ENCODE data around the gene PLXND1. TPM values are rescaled to one million over a fixed set of nuclear protein-coding genes. Genes with fewer than 3 reads are reported as not detected.
"Not testable (repeated sequence)": the region's sequence is repeated elsewhere in the genome, so short reads cannot be mapped to it uniquely, and the experiment has no call there.

PLXND1 gene, protein sequence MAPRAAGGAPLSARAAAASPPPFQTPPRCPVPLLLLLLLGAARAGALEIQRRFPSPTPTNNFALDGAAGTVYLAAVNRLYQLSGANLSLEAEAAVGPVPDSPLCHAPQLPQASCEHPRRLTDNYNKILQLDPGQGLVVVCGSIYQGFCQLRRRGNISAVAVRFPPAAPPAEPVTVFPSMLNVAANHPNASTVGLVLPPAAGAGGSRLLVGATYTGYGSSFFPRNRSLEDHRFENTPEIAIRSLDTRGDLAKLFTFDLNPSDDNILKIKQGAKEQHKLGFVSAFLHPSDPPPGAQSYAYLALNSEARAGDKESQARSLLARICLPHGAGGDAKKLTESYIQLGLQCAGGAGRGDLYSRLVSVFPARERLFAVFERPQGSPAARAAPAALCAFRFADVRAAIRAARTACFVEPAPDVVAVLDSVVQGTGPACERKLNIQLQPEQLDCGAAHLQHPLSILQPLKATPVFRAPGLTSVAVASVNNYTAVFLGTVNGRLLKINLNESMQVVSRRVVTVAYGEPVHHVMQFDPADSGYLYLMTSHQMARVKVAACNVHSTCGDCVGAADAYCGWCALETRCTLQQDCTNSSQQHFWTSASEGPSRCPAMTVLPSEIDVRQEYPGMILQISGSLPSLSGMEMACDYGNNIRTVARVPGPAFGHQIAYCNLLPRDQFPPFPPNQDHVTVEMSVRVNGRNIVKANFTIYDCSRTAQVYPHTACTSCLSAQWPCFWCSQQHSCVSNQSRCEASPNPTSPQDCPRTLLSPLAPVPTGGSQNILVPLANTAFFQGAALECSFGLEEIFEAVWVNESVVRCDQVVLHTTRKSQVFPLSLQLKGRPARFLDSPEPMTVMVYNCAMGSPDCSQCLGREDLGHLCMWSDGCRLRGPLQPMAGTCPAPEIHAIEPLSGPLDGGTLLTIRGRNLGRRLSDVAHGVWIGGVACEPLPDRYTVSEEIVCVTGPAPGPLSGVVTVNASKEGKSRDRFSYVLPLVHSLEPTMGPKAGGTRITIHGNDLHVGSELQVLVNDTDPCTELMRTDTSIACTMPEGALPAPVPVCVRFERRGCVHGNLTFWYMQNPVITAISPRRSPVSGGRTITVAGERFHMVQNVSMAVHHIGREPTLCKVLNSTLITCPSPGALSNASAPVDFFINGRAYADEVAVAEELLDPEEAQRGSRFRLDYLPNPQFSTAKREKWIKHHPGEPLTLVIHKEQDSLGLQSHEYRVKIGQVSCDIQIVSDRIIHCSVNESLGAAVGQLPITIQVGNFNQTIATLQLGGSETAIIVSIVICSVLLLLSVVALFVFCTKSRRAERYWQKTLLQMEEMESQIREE (N-terminal part only)
- 319 TPM for total RNA-seq

GRCh38 chr3:129606636-129607390 lies at the start of gene PLXND1:
Gene PLXND1, minus strand, starts transcription at chr3:129606676. Its CDS starts 37 bp downstream, at chr3:129606639.
- intact Hi-C loops (cut with DNase I): no loop called here
- DNase-seq (ENCODE audit: low spot score) (peak; percentile 90), ATAC-seq (peak; percentile 65)

GRCh38 chr3:129655291-129655700 lies 48.8 kb upstream of the PLXND1 start:
- intact Hi-C loops (cut with DNase I): no loop called here
- no peak for ATAC-seq

DNA sequence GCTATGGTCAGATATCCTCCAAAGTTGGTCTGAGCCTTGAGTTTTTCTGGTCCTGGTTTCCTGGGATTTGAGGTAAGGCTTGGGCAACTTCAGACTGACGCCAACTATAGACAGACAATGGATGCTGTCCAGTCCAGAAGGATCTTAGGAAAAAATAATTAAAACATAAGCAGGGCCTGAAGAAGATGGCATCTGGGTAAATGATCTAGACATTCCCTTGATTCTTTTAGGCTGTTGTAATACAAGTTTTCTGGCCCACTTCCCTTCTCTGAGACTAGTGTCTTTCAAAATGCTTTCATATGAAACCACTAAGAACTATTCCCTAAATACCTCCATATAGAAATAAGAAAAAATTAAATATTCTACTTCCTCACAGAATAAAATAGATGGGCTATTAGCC lies 47.7 kb upstream of the PLXND1 start:
- DNase-seq (ENCODE audit: low spot score) (no peak), ATAC-seq (no peak)
- intact Hi-C loops (cut with DNase I): loop anchor here (5.0 kb wide), 1 partner anchor 283 kb away; no protein-coding TSS in a partner anchor

More at GRCh38 chr3:129655291-129655700, 48.8 kb upstream of the PLXND1 start:
- DNase-seq (ENCODE audit: low spot score): no peak

DNA sequence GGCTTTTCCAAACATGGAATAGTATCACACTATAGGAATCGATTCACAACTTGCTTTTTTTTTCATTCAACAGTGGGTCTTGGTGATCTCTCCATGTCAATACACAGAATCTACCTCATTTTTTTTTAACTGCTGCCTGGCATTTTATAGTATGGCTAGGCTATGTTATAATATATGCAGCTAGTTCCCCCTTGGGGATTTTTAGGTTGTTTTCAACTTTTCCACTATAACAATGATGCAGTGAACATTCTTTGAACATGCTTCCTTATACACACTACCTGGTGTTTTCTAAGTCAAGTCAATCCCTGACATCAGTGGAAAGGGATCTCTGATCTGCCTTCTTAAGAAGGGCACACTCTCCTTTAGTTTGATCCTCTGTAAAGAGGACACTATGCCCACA lies 46.5 kb upstream of the PLXND1 start:
- ATAC-seq (no peak), DNase-seq (ENCODE audit: low spot score) (no peak)
- intact Hi-C loops (cut with DNase I): loop anchor here (5.0 kb wide), 1 partner anchor 284 kb away; no protein-coding TSS in a partner anchor

- intact Hi-C loops (cut with DNase I): loop anchor here (5.0 kb wide), 1 partner anchor 286 kb away; no protein-coding TSS in a partner anchor
- ATAC-seq: peak; percentile 46
- DNase-seq (ENCODE audit: low spot score): no peak
These were observed 45.1 kb upstream of the PLXND1 start for GRCh38 chr3:129651435-129652202.

DNA sequence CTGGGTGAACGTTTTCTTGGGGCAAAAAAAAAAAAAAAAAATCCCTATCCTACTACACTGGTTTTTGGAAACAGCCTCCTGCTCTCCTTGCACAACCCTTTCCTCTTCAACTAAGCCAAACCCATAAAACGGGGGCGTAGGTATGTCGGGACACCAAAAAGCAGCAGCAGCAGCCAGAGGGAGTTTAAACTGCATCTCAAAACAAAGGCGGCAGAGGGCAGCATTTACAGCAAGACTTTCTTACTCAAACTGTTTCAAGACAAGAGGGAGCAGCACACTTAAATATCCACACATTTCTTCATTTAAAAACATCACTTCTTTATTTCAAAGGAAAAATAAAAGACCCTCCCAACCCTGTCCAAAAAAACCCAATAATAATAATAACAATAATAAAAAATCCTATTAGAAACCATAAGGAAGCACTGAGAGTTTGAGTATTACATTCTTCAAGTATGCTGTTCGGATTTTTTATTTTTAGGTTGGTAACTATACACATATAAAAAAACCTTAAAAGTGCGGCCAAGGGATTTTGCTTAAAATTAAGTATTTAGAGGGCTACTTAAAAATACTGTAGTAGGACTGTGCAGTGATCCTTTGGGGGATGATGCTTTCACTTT lies 43.9 kb upstream of the PLXND1 start:
- ATAC-seq: peak; percentile 75
- intact Hi-C loops (cut with DNase I): loop anchor here (5.0 kb wide), 1 partner anchor 287 kb away; no protein-coding TSS in a partner anchor
- peak; percentile 82 for DNase-seq (ENCODE audit: low spot score)

DNA sequence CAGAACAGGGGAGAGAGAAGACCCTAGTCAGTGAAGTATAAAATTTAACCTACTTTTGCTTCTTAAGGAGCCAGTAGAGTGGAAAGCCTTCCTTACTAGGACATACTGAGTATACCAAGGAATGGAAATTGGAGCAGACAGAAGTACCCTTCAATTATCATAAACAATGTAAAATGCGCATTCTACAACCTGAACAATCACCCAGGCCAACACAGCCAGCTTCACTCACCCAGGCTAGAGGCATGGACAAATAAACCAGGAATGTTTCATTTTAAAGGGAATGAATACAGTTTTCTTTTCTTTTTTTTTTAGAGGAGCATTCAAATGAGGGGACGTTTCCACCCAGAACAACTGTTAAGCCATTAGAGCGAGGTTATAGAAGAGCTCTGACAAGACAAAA lies 41.9 kb upstream of the PLXND1 start:
- no peak for DNase-seq (ENCODE audit: low spot score)
- ATAC-seq: no peak
- intact Hi-C loops (cut with DNase I): loop anchor here (5.0 kb wide), 1 partner anchor 179 kb away; no protein-coding TSS in a partner anchor

- intact Hi-C loops (cut with DNase I): loop anchor here (5.0 kb wide), 1 partner anchor 182 kb away; no protein-coding TSS in a partner anchor
- no peak for ATAC-seq
- no peak for DNase-seq (ENCODE audit: low spot score)
These were observed 38.8 kb upstream of the PLXND1 start for GRCh38 chr3:129645286-129645685.

GRCh38 chr3:129644836-129645235 lies 38.4 kb upstream of the PLXND1 start:
- DNase-seq (ENCODE audit: low spot score): no peak
- intact Hi-C loops (cut with DNase I): loop anchor here (5.0 kb wide), 1 partner anchor 182 kb away; no protein-coding TSS in a partner anchor
- no peak for ATAC-seq

DNA sequence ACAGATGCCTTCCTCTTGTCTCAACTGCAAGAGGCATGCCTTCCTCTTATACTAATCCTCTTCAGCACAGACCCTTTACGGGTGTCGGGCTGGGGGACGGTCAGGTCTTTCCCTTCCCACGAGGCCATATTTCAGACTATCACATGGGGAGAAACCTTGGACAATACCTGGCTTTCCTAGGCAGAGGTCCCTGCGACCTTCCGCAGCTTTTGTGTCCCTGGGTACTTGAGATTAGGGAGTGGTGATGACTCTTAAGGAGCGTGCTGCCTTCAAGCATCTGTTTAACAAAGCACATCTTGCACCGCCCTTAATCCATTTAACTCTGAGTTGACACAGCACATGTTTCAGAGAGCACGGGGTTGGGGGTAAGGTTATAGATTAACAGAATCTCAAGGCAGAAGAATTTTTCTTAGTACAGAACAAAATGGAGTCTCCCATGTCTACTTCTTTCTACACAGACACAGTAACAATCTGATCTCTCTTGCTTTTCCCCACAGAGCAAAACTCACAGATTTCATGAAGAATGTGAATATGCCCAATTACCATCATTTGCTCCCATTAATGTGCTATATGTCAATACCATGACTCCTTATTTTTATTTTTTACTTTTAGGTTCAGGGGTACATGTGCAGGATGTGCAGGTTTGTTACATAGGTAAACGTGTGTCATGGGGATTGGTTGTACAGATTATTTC lies 35.2 kb upstream of the PLXND1 start:
- ATAC-seq; DNase-seq (ENCODE audit: low spot score); intact Hi-C loops (cut with DNase I): not testable (repeated sequence)

DNA sequence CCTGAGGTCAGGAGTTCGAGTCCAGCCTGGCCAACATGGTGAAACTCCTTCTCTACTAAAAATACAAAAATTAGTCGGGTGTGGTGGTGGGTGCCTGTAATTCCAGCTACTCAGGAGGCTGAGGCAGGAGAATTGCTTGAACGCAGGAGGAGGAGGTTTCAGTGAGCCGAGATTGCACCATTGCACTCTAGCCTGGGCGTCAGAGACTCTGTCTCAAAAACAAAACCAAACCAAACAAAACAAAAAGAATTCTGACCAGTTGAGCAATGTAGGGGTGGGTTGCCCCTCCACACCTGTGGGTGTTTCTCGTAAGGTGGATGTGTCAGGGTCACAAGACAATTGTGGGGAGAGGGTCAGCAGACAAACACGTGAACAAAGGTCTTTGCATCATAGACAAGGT lies 34.5 kb upstream of the PLXND1 start:
- ATAC-seq; DNase-seq (ENCODE audit: low spot score); intact Hi-C loops (cut with DNase I): not testable (repeated sequence)

DNA sequence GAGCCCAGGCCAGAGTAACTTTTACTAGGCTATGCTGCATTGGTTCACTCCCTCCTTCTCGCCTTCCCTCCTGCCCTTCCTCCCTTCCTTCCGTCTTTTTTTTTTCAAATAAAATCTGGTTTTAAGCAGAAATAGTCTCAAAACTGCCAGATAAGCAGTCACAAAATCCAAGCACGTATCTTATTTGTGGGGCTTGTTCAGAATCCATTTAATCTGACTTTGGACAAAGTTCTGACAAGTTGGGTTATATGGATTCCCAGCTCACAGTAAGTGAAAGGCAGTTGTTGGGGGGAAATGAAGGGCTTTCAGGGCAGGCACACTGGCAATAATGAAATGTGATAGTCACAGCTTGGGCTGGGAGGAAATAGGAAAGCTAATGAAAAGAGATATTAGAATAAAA lies 32.0 kb upstream of the PLXND1 start:
- intact Hi-C loops (cut with DNase I): loop anchor here (10.0 kb wide), 1 partner anchor 296 kb away; no protein-coding TSS in a partner anchor
- DNase-seq (ENCODE audit: low spot score) (no peak), ATAC-seq (no peak)

DNA sequence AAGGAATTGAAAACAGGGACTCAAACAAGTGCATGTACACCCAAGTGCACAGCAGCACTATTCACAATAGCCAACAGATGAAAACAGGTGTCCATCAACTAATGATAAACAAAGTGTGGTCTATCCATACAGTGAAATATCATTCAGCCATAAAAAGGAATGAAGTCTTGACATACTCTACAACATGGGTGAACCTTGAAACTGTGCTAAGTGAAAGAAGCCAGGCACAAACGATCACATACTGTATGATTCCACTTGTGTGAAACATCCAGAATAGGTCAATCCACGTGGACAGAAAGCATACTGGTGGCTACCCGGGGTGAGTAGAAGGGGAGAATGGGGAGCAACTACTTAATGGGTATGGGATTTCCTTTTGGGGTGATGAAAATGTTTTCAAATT lies 29.6 kb upstream of the PLXND1 start:
- DNase-seq (ENCODE audit: low spot score) (no peak), ATAC-seq (no peak)
- intact Hi-C loops (cut with DNase I): loop anchor here (10.0 kb wide), 1 partner anchor 299 kb away; no protein-coding TSS in a partner anchor

GRCh38 chr3:129635656-129636055 lies 29.2 kb upstream of the PLXND1 start:
- intact Hi-C loops (cut with DNase I): loop anchor here (10.0 kb wide), 1 partner anchor 299 kb away; no protein-coding TSS in a partner anchor
- no peak for DNase-seq (ENCODE audit: low spot score)
- ATAC-seq: no peak

- no peak for DNase-seq (ENCODE audit: low spot score)
- intact Hi-C loops (cut with DNase I): loop anchor here (10.0 kb wide), 1 partner anchor 301 kb away; no protein-coding TSS in a partner anchor
- ATAC-seq: no peak
These were observed 27.4 kb upstream of the PLXND1 start for GRCh38 chr3:129633751-129634481.
